ENCODE results near the gene C20orf144. TPM values are rescaled to one million over a fixed set of nuclear protein-coding genes. Genes with fewer than 3 reads are reported as not detected.

Gene C20orf144
- total RNA-seq, 1 donor, result under 0.01 TPM

- DNase-seq (ENCODE audit: low read depth), result peak; percentile 34
- TF ChIP-seq CTCF (IDR thresholded peaks at IDR 0.05; ENCODE audit: insufficient read depth, low read depth, low read length), result no peak
- H3K4me3 ChIP-seq (ENCODE audit: low read depth, low read length), result no peak overlapping the region
Measured at GRCh38 chr20:33649201-33649681, 12.9 kb upstream of the C20orf144 start.

- H3K4me3 ChIP-seq (ENCODE audit: low read depth, low read length), result no peak overlapping the region
- no peak for TF ChIP-seq CTCF (IDR thresholded peaks at IDR 0.05; ENCODE audit: insufficient read depth, low read depth, low read length)
- no peak for DNase-seq (ENCODE audit: low read depth)
Measured at GRCh38 chr20:33650111-33650752, 11.9 kb upstream of the C20orf144 start.

- no peak overlapping the region for H3K4me3 ChIP-seq (ENCODE audit: low read depth, low read length)
- TF ChIP-seq CTCF (IDR thresholded peaks at IDR 0.05; ENCODE audit: insufficient read depth, low read depth, low read length), result no peak
- DNase-seq (ENCODE audit: low read depth), result no peak
Measured at GRCh38 chr20:33650753-33651561, 11.2 kb upstream of the C20orf144 start.

GRCh38 chr20:33651562-33652048 is 10.5 kb upstream of the C20orf144 start:
- no peak for DNase-seq (ENCODE audit: low read depth)
- TF ChIP-seq CTCF (IDR thresholded peaks at IDR 0.05; ENCODE audit: insufficient read depth, low read depth, low read length), result no peak
- no peak overlapping the region for H3K4me3 ChIP-seq (ENCODE audit: low read depth, low read length)

- DNase-seq (ENCODE audit: low read depth), result peak; percentile 68
- H3K4me3 ChIP-seq (ENCODE audit: low read depth, low read length), result no peak overlapping the region
- peak; percentile 93 for TF ChIP-seq CTCF (IDR thresholded peaks at IDR 0.05; ENCODE audit: insufficient read depth, low read depth, low read length)
Measured at GRCh38 chr20:33653218-33653899, 8.8 kb upstream of the C20orf144 start.

GRCh38 chr20:33653900-33654596 is 8.1 kb upstream of the C20orf144 start:
- DNase-seq (ENCODE audit: low read depth), result no peak
- no peak overlapping the region for H3K4me3 ChIP-seq (ENCODE audit: low read depth, low read length)
- no peak for TF ChIP-seq CTCF (IDR thresholded peaks at IDR 0.05; ENCODE audit: insufficient read depth, low read depth, low read length)
